ENCODE measurements around the gene FZR1.

GRCh38 chr19:3575260-3575741, 69.2 kb downstream of the FZR1 start:
- 0 out of 2 replicates have a peak, but pooled peaks have one; percentile 29 for TF ChIP-seq CTCF (conservative IDR thresholded peaks at IDR 0.05)
- TF ChIP-seq EZH2 (IDR thresholded peaks at IDR 0.05; ENCODE audit: low read depth), result no peak
